GM21786 (cell line): ENCODE measurements around the gene HNRNPL.
"Not testable (repeated sequence)": the region's sequence is repeated elsewhere in the genome, so short reads cannot be mapped to it uniquely, and the experiment has no call there.

ENCODE experiments used
- ATAC-seq: cut with Tn5 transposase; IDR thresholded peaks from one replicate; pipeline ENCODE4 v1.9.1; 2021; ENCODE audit not compliant: unreplicated experiment

Gene HNRNPL

GRCh38 chr19:38849860-38850435 is at the start of gene HNRNPL:
Gene HNRNPL, minus strand, starts transcription at chr19:38849986. Its CDS starts 20 bp downstream, at chr19:38849966.
- peak; percentile 55 for ATAC-seq

GRCh38 chr19:38898788-38899446 is 49.1 kb upstream of the HNRNPL start:
- ATAC-seq, result peak; percentile 2

- no peak for ATAC-seq
Measured at GRCh38 chr19:38894968-38895367, 45.2 kb upstream of the HNRNPL start.

DNA sequence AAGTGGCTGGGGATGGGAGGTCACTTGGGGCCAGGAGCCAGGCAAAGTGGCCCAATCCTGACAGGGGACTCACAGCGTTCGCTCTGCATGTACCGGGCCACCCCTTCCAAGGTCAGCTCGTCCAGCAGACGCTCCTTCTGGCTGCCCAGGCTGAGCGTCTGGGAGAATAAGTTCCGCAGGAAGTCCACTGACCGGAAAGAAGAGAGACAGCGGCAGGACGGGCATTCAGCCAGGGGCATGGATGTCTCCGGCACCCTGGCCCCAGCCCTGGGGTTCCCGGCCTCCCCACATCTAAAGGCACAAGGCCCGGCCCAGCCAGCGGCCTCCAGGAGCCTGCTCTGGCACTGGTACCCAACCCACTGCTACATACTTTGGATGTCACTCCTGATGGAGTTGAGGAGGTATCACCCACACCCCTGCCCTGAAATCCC is 43.6 kb upstream of the HNRNPL start:
- no peak for ATAC-seq

DNA sequence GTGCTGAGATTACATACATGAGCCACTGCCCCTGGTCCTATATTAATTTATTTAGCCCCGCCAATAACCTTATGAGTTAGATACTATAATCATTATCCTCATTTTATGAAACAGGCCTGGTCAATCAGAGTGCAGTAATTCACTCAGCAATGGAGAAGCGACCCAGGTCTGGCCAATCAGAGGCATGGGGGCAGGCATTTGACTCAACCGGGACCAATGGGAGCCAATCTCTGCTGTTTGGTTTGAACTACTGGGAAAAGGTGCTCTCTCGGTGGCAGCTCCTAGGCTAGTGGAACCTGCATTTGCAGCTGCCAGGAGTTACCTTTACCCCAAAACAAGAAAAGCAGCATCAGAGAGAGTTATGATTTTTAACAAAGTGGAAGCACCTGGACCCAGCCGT is 43.1 kb upstream of the HNRNPL start:
- no peak for ATAC-seq

GRCh38 chr19:38891771-38892170 is 42.0 kb upstream of the HNRNPL start:
- ATAC-seq, result no peak

DNA sequence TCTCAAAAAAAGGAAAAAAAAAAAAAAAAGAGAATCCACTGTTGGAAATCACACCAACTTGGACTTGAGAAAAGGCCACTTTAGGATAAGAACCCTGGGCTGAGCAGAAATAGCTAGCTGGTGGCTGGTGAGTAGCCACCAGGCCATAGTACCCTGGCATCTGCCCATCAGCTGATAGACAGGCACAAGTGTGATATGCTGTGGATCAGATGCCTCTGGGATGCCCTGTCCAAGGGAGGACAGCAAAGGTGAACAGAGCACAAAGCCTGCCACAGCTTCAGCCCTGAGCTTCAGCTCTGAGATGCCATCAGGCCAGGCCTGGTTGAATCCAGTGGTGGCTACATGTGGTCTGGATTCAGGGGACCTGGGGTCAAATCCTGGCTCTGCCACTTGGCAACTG is 40.9 kb upstream of the HNRNPL start:
- no peak for ATAC-seq

GRCh38 chr19:38889803-38890202 is 40.0 kb upstream of the HNRNPL start:
- ATAC-seq, result no peak

DNA sequence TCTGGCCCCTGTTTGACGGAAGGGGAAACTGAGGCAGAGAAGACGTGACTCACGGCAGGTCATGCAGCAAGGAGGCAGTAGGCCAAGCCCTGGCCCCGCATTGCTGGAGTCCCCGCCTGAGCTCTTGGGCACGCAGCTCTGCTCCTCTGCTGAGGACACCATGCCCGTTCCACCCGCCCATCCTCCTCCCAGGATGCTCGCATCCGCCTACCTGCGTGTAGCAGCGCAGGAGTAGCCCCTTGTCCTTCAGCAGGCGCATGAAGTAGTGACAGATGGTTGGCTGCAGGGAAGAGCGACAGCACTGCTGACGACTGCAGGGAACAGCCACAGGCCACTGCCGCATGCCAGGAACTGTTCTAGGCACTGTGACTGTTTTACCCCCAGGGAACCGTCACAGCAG is 39.1 kb upstream of the HNRNPL start:
- no peak for ATAC-seq

DNA sequence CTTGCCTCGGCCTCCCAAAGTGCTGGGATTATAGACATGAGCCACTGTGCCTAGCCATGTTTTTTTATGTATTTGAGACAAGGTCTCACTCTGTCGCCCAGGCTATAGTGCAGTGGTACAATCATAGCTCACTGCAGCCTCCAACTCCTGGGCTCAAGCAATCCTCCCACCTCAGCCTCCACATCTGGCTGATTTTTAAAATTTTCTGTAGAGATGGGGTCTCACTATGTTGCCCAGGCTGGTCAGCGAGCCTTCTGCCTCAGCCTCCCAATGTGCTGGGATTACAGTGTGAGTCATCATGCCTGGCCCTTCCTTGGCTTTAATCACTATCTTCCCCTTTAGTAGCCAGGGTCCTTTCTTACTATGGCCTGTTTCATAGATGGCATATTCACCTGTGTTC is 34.9 kb upstream of the HNRNPL start:
- ATAC-seq, result not testable (repeated sequence)

GRCh38 chr19:38883286-38883685 is 33.5 kb upstream of the HNRNPL start:
- no peak for ATAC-seq

- ATAC-seq, result no peak
Measured at GRCh38 chr19:38880882-38881609, 31.3 kb upstream of the HNRNPL start.

- ATAC-seq, result no peak
Measured at GRCh38 chr19:38880076-38880881, 30.5 kb upstream of the HNRNPL start.

- no peak for ATAC-seq
Measured at GRCh38 chr19:38879400-38879751, 29.6 kb upstream of the HNRNPL start.

GRCh38 chr19:38878575-38879399 is 29.0 kb upstream of the HNRNPL start:
- no peak for ATAC-seq

DNA sequence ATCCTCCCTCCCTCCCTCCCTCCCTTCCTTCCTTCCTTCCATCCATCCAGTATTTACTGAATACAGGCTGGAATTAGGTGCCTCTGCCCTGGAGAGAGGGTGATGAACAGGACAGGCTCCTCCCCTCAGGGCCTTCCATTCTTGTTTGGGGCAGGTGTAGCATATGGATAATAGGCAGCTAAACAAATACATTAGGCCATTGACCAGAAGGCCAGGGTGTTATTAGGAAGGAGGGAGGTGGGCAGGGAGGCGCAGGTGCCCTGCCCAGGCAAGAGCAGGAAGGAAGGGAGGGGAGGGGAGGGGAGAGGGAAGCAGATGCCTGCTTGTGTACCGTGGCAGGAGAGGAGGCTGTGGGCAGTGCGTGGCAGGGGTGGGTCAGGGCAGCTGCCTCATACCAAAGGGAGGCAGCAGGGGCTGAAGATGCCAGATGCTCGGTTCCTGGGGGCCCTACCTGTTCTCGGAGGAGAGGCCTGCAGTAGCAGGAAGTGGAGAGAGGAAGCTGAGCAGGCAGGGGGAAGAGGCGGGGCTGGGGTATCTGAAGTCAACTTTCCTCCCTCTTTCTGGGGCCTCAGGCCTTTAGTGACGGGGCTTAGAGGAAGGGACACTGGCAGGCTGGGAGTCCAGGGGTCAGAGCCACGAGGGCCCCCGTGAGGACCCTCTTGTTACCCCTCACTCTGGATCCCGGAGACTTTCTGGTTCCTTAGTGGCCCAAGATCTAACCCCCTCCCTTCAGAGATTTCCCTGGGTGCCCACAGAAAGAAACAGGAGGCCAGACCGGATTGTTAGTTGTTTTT is 28.2 kb upstream of the HNRNPL start, which contains the start of gene RINL:
Gene RINL, minus strand, starts transcription at position 495 of the 794 bp plus-strand sequence. CDS start 1,533 bp downstream, outside the sequence.
- no peak for ATAC-seq

- no peak for ATAC-seq
Measured at GRCh38 chr19:38875656-38876395, 26.0 kb upstream of the HNRNPL start.

DNA sequence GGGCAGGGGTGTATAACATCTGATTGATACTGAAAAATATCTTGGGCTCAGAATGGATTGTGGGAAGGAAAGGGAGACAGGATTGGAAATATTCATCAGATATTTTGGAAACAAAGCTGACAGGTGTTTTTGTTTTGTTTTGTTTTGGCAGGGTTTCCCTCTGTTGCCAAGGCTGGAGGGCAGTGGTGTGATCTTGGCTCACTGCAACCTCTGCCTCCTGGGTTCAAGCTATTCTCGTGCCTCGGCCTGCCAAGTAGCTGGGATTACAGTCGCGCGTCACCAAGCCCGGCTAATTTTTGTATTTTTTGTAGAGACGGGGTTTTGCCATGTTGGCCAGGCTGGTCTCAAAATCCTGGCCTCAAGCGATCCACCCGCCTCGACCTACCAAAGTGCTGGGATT is 23.6 kb upstream of the HNRNPL start:
- ATAC-seq, result not testable (repeated sequence)

- no peak for ATAC-seq
Measured at GRCh38 chr19:38870612-38871011, 20.8 kb upstream of the HNRNPL start.
